ENCODE results near the gene ZNF444. TPM values are rescaled to one million over a fixed set of nuclear protein-coding genes. Genes with fewer than 3 reads are reported as not detected.
A peak's percentile ranks its signal among the peaks of the same experiment; 100 is the strongest.
"Not testable (repeated sequence)": the region's sequence is repeated elsewhere in the genome, so short reads cannot be mapped to it uniquely, and the experiment has no call there.

ZNF444 gene
- total RNA-seq, 4 donors from 2014 or later = 35.1 to 53.0 (median 45.5) TPM

GRCh38 chr19:56170261-56170660 is 29.2 kb downstream of the ZNF444 start:
- no peaks in the 10 kb centered on the region for H3K9me3 ChIP-seq
- intact Hi-C loops (cut with DNase I) = loop anchor here (5.0 kb wide), 2 partner anchors 68 to 93 kb away; no protein-coding TSS in a partner anchor
- WGBS, 2 donors = 40 to 48% methylated on average over 14 of the region's 14 CpGs
- H3K27me3 ChIP-seq = no peaks in the 10 kb centered on the region
- peak; percentile 89 to 91 for DNase-seq
- peaks cover 3 to 10% of the 10 kb centered on the region in 2 donors for H3K4me1 ChIP-seq
- TF ChIP-seq POLR2A (IDR thresholded peaks at IDR 0.05) (peak in 1 of 2 donors; percentile 37), CTCF (IDR thresholded peaks at IDR 0.05) (no peak)
- no peaks in the 10 kb centered on the region for H3K36me3 ChIP-seq
- H3K27ac ChIP-seq = peak overlapping the region in 1 of 3 donors; percentile 10
- H3K4me3 ChIP-seq (replicated peaks in 1 of 3) = no peak overlapping the region

GRCh38 chr19:56174086-56174485 is 33.0 kb downstream of the ZNF444 start:
- Histone ChIP-seq H3K4me3 (replicated peaks in 1 of 3) (no peak overlapping the region), H3K9me3 (no peaks in the 10 kb centered on the region), H3K36me3 (no peaks in the 10 kb centered on the region), H3K27ac (no peak overlapping the region), H3K27me3 (no peaks in the 10 kb centered on the region), H3K4me1 (peaks cover 3 to 10% of the 10 kb centered on the region in 2 donors)
- intact Hi-C loops (cut with DNase I) = loop anchor here (5.0 kb wide), 2 partner anchors 72 to 97 kb away; no protein-coding TSS in a partner anchor
- 19 to 21% methylated on average over 9 of the region's 9 CpGs for WGBS, 2 donors
- DNase-seq = no peak
- TF ChIP-seq POLR2A (IDR thresholded peaks at IDR 0.05) (no peak), CTCF (IDR thresholded peaks at IDR 0.05) (no peak)

- Histone ChIP-seq H3K4me1 (peaks cover 3 to 10% of the 10 kb centered on the region in 2 donors), H3K36me3 (no peaks in the 10 kb centered on the region), H3K9me3 (no peaks in the 10 kb centered on the region), H3K4me3 (replicated peaks in 1 of 3) (no peak overlapping the region), H3K27me3 (no peaks in the 10 kb centered on the region), H3K27ac (no peak overlapping the region)
- intact Hi-C loops (cut with DNase I) = loop anchor here (5.0 kb wide), 2 partner anchors 72 to 97 kb away; no protein-coding TSS in a partner anchor
- WGBS, 2 donors = 42 to 67% methylated on average over 11 of the region's 11 CpGs
- no peak for TF ChIP-seq POLR2A (IDR thresholded peaks at IDR 0.05)
- TF ChIP-seq CTCF (IDR thresholded peaks at IDR 0.05) = no peak
- DNase-seq = no peak
Observed at GRCh38 chr19:56174550-56174949, 33.5 kb downstream of the ZNF444 start.

GRCh38 chr19:56175861-56176307 is 34.8 kb downstream of the ZNF444 start, which contains the start of gene GALP:
Gene GALP (plus strand): TSS chr19:56176008. CDS start chr19:56177109, 1,101 bp downstream.
- H3K4me1 ChIP-seq; H3K27ac ChIP-seq; H3K9me3 ChIP-seq; DNase-seq; H3K27me3 ChIP-seq; H3K36me3 ChIP-seq; intact Hi-C loops (cut with DNase I); H3K4me3 ChIP-seq (replicated peaks in 1 of 3): not testable (repeated sequence)
- WGBS, 2 donors = 23 to 48% methylated on average over 6 to 14 of the region's 15 CpGs

GRCh38 chr19:56176310-56176709 is 35.2 kb downstream of the ZNF444 start:
- H3K9me3 ChIP-seq; H3K36me3 ChIP-seq; intact Hi-C loops (cut with DNase I); H3K4me3 ChIP-seq (replicated peaks in 1 of 3); H3K27ac ChIP-seq; DNase-seq; H3K27me3 ChIP-seq; H3K4me1 ChIP-seq: not testable (repeated sequence)
- 83% methylated on average over 3 of the region's 11 CpGs; no CpG with 5 or more reads in 1 of the 2 donors for WGBS, 2 donors

- no peak for DNase-seq
- TF ChIP-seq CTCF (IDR thresholded peaks at IDR 0.05) = no peak
- TF ChIP-seq POLR2A (IDR thresholded peaks at IDR 0.05) = no peak
- Histone ChIP-seq H3K4me1 (no peaks in the 10 kb centered on the region), H3K9me3 (no peaks in the 10 kb centered on the region), H3K36me3 (no peaks in the 10 kb centered on the region), H3K27me3 (no peaks in the 10 kb centered on the region), H3K27ac (no peak overlapping the region), H3K4me3 (replicated peaks in 1 of 3) (no peak overlapping the region)
- intact Hi-C loops (cut with DNase I) = no loop called here
- 74 to 79% methylated on average over 18 of the region's 18 CpGs for WGBS, 2 donors
Observed at GRCh38 chr19:56176881-56177280, 35.8 kb downstream of the ZNF444 start.
